HEK293 (cell line): ENCODE data around the gene COL15A1.
"Not testable (repeated sequence)": the region's sequence is repeated elsewhere in the genome, so short reads cannot be mapped to it uniquely, and the experiment has no call there.

ENCODE experiments used
- CTCF ChIA-PET: fragments of 350-600 bp; formaldehyde crosslinking; extraction: SDS; loops from one replicate; lab custom pipeline; 2021; ENCODE audit warnings: antibody characterized with exemption; lab: Yijun Ruan, JAX
- POLR2A ChIA-PET: fragments of 300-600 bp; formaldehyde crosslinking; extraction: SDS; loops from one replicate; lab custom pipeline; 2020; ENCODE audit warnings: antibody characterized with exemption, inconsistent platforms; lab: Yijun Ruan, JAX
- H3K27ac ChIP-seq: fragments of 200-500 bp; sonication (Bioruptor generic); 2 replicates; pipeline ENCODE4 v1.5.1; 2014; ENCODE audit warnings: low read depth, low read length, control low read depth, inconsistent platforms; ENCODE audit errors: extremely low read depth
- H3K36me3 ChIP-seq, 2 experiments: fragments of 200-500 bp in 1 of 2; sonication (Bioruptor generic) in 1 of 2; 1 replicate in 1 of 2; 2 replicates in 1 of 2; pipeline ENCODE4 v1.5.1; 2014 to 2017; ENCODE audit warnings: inconsistent platforms in 2 of 2, low read length in 2 of 2; ENCODE audit not compliant: control insufficient read depth in 2 of 2, insufficient read depth in 1 of 2
- H3K4me1 ChIP-seq: fragments of 200-500 bp; sonication (Bioruptor generic); 2 replicates; pipeline ENCODE4 v1.5.1; 2014; ENCODE audit warnings: mild to moderate bottlenecking, low read length, inconsistent platforms; ENCODE audit not compliant: control insufficient read depth, insufficient read depth
- H3K4me3 ChIP-seq: 2 replicates; pipeline ENCODE4 v1.5.1; 2011; ENCODE audit warnings: low read depth, mild to moderate bottlenecking, control low read depth, low read length, moderate library complexity
- H3K9me3 ChIP-seq: fragments of 200-500 bp; sonication (Bioruptor generic); 2 replicates; pipeline ENCODE4 v1.5.1; 2014; ENCODE audit warnings: low read depth, low read length, inconsistent platforms; ENCODE audit not compliant: control insufficient read depth, insufficient read depth
- GLIS2 ChIP-seq: fragments of 450-650 bp; formaldehyde crosslinking; IDR thresholded peaks from 2 replicates; pipeline ENCODE4 v1.5.1; 2016; ENCODE audit warnings: missing biosample characterization, missing genetic modification characterization
- HIC1 ChIP-seq: fragments of 450-650 bp; formaldehyde crosslinking; IDR thresholded peaks from 2 replicates; pipeline ENCODE4 v1.5.1; 2016; ENCODE audit warnings: missing biosample characterization, missing genetic modification characterization
- ZBTB20 ChIP-seq: fragments of 450-650 bp; formaldehyde crosslinking; IDR thresholded peaks from 2 replicates; pipeline ENCODE4 v1.5.1; 2016; ENCODE audit warnings: missing biosample characterization, missing genetic modification characterization
- ZBTB21 ChIP-seq: fragments of 450-650 bp; formaldehyde crosslinking; IDR thresholded peaks from 2 replicates; pipeline ENCODE4 v1.5.1; 2017; ENCODE audit warnings: missing biosample characterization, missing genetic modification characterization
- ZBTB7A ChIP-seq: fragments of 450-650 bp; formaldehyde crosslinking; IDR thresholded peaks from 2 replicates; pipeline ENCODE4 v1.5.1; 2016; ENCODE audit warnings: low read depth, missing biosample characterization, missing genetic modification characterization
- ZNF18 ChIP-seq: fragments of 450-650 bp; formaldehyde crosslinking; IDR thresholded peaks from 2 replicates; pipeline ENCODE4 v1.5.1; 2016; ENCODE audit warnings: missing biosample characterization, missing genetic modification characterization
- ZNF341 ChIP-seq: fragments of 450-650 bp; formaldehyde crosslinking; IDR thresholded peaks from 2 replicates; pipeline ENCODE4; 2016; ENCODE audit warnings: low read depth, missing biosample characterization, missing genetic modification characterization
- ZNF560 ChIP-seq: fragments of 450-650 bp; formaldehyde crosslinking; IDR thresholded peaks from 2 replicates; pipeline ENCODE4 v1.5.1; 2017; ENCODE audit warnings: missing biosample characterization, missing genetic modification characterization, borderline replicate concordance
- ZNF585B ChIP-seq: fragments of 450-650 bp; formaldehyde crosslinking; IDR thresholded peaks from 2 replicates; pipeline ENCODE4 v1.5.1; 2016; ENCODE audit warnings: missing biosample characterization, missing genetic modification characterization
- ZNF664 ChIP-seq: fragments of 450-650 bp; formaldehyde crosslinking; IDR thresholded peaks from 2 replicates; pipeline ENCODE4 v1.5.1; 2016; ENCODE audit warnings: missing biosample characterization, missing genetic modification characterization
- ZNF747 ChIP-seq: fragments of 450-650 bp; formaldehyde crosslinking; IDR thresholded peaks from 2 replicates; pipeline ENCODE4 v1.5.1; 2016; ENCODE audit warnings: missing biosample characterization, missing genetic modification characterization
- ZNF76 ChIP-seq: fragments of 450-650 bp; formaldehyde crosslinking; IDR thresholded peaks from 2 replicates; pipeline ENCODE4; 2016; ENCODE audit warnings: low read depth, missing biosample characterization, missing genetic modification characterization, borderline replicate concordance
- ZNF768 ChIP-seq: fragments of 450-650 bp; formaldehyde crosslinking; IDR thresholded peaks from 2 replicates; pipeline ENCODE4 v1.5.1; 2018; ENCODE audit warnings: missing biosample characterization, mild to moderate bottlenecking, missing genetic modification characterization
- TF ChIP-seq, protein P1 (sequence below): fragments of 450-650 bp; formaldehyde crosslinking; IDR thresholded peaks from 2 replicates; pipeline ENCODE4 v1.5.1; 2016; ENCODE audit warnings: missing biosample characterization, missing genetic modification characterization

COL15A1 gene

DNA sequence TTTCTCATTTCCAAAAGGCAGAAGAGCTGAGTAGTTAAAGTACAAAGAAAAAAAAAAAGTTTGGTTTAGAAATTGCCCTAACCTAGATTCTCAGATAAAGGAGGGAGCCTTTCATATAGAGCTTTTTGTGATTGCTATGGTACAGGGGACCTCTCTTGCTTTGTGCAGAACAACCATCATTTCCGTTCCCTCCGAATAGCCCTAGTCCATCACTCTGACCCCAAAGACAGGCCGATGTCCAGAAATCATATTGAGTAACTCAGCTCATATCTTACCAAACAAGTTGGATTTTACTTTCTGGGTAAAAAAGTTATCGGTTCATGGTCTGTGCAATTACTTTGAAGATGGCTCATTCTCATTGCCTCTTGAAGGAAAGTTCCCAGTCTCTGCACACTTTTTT lies 36.7 kb upstream of the COL15A1 start (continued):
- TF ChIP-seq HIC1: no peak
- TF ChIP-seq, all 188 proteins: peak for 0

GRCh38 chr9:98908897-98909634 lies 34.6 kb upstream of the COL15A1 start:
- Histone ChIP-seq H3K4me1 (no peaks in the 10 kb centered on the region), H3K27ac (no peak overlapping the region), H3K36me3 (no peaks in the 10 kb centered on the region), H3K9me3 (no peaks in the 10 kb centered on the region), H3K4me3 (no peak overlapping the region)
- ChIA-PET POLR2A (no interaction called here), CTCF (interaction anchor here (0.6 to 0.7 kb wide), 2 partner anchors 66 to 156 kb away, joined by 3 read pairs; no protein-coding TSS in a partner anchor)
- TF ChIP-seq ZNF747 (tag by site-specific recombination) (no peak), ZBTB20 (no peak), ZNF585B (tag by site-specific recombination) (no peak), ZBTB21 (tag by site-specific recombination) (no peak), GLIS2 (tag by site-specific recombination) (no peak), ZNF18 (tag by site-specific recombination) (no peak)

DNA sequence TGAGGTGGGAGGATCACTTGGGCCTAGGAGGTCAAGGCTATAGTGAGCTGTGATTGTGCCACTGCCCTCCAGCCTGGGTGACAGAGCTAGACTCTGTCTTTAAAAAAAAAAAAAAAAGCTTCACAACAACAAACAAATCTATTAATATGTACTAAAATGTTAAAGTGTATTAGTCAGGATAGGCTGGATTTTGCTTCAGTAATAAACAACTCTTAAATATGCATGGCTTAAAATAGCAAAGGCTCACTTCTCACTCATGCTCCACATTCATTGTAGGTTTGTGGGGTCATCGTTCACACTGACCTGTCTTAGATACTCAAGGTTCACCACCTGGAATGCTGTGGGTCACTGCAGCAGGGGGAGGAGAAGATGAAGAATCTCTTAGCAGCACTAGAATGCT lies 33.8 kb upstream of the COL15A1 start:
- Histone ChIP-seq H3K4me3 (no peak overlapping the region), H3K4me1 (no peaks in the 10 kb centered on the region), H3K36me3 (no peaks in the 10 kb centered on the region), H3K27ac (no peak overlapping the region), H3K9me3 (no peaks in the 10 kb centered on the region)
- CTCF ChIA-PET: interaction anchor here (0.6 kb wide), 1 partner anchor 155 kb away, joined by 3 read pairs; no protein-coding TSS in a partner anchor
- TF ChIP-seq ZNF560 (tag by site-specific recombination) (no peak), ZBTB7A (no peak), ZNF747 (tag by site-specific recombination) (no peak), ZNF76 (tag by site-specific recombination) (no peak)
- POLR2A ChIA-PET: no interaction called here

DNA sequence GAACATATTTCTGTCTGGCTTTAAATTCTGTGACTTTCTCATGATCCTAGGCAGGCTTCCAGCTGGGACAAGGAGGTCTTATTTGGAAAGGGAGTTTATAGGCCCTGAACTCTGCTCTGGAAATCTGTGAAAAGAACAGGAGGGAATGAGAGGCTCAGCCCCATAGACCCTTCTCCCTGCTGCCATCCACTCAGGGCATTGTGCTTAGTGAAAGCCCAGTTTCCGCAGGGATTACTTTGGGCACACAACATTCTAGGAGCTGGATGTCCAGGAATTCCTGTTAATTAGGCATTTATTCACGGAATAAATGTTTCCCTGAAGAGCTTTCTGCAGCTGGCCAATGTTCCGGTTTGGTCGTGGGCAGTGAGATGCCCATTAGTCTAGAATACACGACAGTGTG lies 32.7 kb upstream of the COL15A1 start:
- Histone ChIP-seq H3K4me1 (no peaks in the 10 kb centered on the region), H3K36me3 (no peaks in the 10 kb centered on the region), H3K27ac (no peak overlapping the region), H3K9me3 (no peaks in the 10 kb centered on the region), H3K4me3 (no peak overlapping the region)
- TF ChIP-seq, protein P1, sequence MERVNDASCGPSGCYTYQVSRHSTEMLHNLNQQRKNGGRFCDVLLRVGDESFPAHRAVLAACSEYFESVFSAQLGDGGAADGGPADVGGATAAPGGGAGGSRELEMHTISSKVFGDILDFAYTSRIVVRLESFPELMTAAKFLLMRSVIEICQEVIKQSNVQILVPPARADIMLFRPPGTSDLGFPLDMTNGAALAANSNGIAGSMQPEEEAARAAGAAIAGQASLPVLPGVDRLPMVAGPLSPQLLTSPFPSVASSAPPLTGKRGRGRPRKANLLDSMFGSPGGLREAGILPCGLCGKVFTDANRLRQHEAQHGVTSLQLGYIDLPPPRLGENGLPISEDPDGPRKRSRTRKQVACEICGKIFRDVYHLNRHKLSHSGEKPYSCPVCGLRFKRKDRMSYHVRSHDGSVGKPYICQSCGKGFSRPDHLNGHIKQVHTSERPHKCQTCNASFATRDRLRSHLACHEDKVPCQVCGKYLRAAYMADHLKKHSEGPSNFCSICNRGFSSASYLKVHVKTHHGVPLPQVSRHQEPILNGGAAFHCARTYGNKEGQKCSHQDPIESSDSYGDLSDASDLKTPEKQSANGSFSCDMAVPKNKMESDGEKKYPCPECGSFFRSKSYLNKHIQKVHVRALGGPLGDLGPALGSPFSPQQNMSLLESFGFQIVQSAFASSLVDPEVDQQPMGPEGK (tag by site-specific recombination): no peak
- TF ChIP-seq ZNF341 (tag by site-specific recombination): no peak
- TF ChIP-seq ZNF768 (tag by site-specific recombination): no peak
- no peak for TF ChIP-seq ZNF664 (tag by site-specific recombination)
- ChIA-PET CTCF (no interaction called here), POLR2A (no interaction called here)

DNA sequence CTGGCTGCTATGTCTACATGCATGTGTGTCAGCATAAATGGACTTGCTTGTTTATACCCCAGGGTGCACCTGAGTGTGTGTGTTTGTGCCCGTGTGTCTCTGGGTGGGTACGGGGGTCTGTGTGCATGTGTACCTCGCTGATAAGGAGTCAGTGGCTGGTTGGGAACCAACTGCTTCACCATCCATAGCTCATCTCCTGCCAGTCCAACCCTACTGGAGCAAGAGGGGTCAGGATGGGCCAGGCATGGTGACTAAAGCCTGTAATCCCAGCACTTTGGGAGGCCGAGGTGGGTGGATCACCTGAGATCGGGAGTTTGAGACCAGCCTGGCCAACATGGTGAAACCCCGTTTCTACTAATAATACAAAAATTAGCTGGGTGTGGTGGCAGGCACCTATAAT lies 32.0 kb upstream of the COL15A1 start:
- H3K4me3 ChIP-seq: not testable (repeated sequence)

More for the DNA sequence above, 32.0 kb upstream of the COL15A1 start:
- H3K9me3 ChIP-seq, H3K27ac ChIP-seq, H3K36me3 ChIP-seq, H3K4me1 ChIP-seq, POLR2A ChIA-PET: not testable (repeated sequence)
- CTCF ChIA-PET: interaction anchor here (1.0 kb wide), 1 partner anchor 89 kb away, joined by 3 read pairs; no protein-coding TSS in a partner anchor
